Common myeloid progenitor, CD34-positive (primary cell): Measurements from ENCODE around the gene C11orf86.
A peak's percentile ranks its signal among the peaks of the same experiment; 100 is the strongest.
"Not testable (repeated sequence)": the region's sequence is repeated elsewhere in the genome, so short reads cannot be mapped to it uniquely, and the experiment has no call there.

Source experiments
- CTCF ChIA-PET: fragments of 350-600 bp; sonication (Branson Sonifier 250); formaldehyde crosslinking; loops from one replicate; lab custom pipeline; 2021; ENCODE audit warnings: antibody characterized with exemption; lab: Charles Lee
- POLR2A ChIA-PET: fragments of 350-600 bp; sonication (Branson Sonifier 250); formaldehyde crosslinking; loops from one replicate; lab custom pipeline; 2021; ENCODE audit warnings: antibody characterized with exemption; lab: Charles Lee
- DNase-seq, 3 donors: peaks; one replicate each; pipeline versions ENCODE4 v3.0.0 to v3.0.0-alpha.2; 2013
- H3K27ac ChIP-seq, 2 experiments: 1 replicate in 1 of 2; 2 replicates in 1 of 2; pipeline ENCODE4 v1.7.0; 2013; ENCODE audit warnings: inconsistent platforms in 2 of 2, low read length in 2 of 2, mild to moderate bottlenecking in 2 of 2, low read depth in 1 of 2, moderate library complexity in 1 of 2; ENCODE audit not compliant: severe bottlenecking in 2 of 2, insufficient read depth in 1 of 2, poor library complexity in 1 of 2
- H3K27me3 ChIP-seq, 5 experiments: replicated peaks in 2 of 5; 1 replicate in 3 of 5; 2 replicates in 2 of 5; pipeline versions ENCODE4 v1.6.1 to v1.7.0; 2013; ENCODE audit warnings: low read length in 4 of 5, mild to moderate bottlenecking in 2 of 5, moderate library complexity in 2 of 5, inconsistent platforms in 1 of 5; ENCODE audit not compliant: insufficient read depth in 5 of 5, control insufficient read depth in 4 of 5
- H3K36me3 ChIP-seq, 4 experiments: 1 replicate in 2 of 4; 2 replicates in 2 of 4; pipeline versions ENCODE4 v1.6.1 to v1.7.0; 2013; ENCODE audit warnings: low read length in 3 of 4, control low read depth in 1 of 4, mild to moderate bottlenecking in 1 of 4; ENCODE audit not compliant: control insufficient read depth in 4 of 4, insufficient read depth in 4 of 4
- H3K4me1 ChIP-seq, 4 experiments: 1 replicate in 3 of 4; 2 replicates in 1 of 4; pipeline versions ENCODE4 v1.6.1 to v1.7.1; 2013; ENCODE audit warnings: low read length in 3 of 4, mild to moderate bottlenecking in 3 of 4, control low read depth in 1 of 4, inconsistent platforms in 1 of 4, moderate library complexity in 1 of 4; ENCODE audit not compliant: control insufficient read depth in 4 of 4, insufficient read depth in 4 of 4; ENCODE audit errors: control extremely low read depth in 1 of 4
- H3K4me3 ChIP-seq, 7 experiments: 1 replicate in 4 of 7; 2 replicates in 3 of 7; pipeline versions ENCODE4 v1.5.1 to v1.7.0; 2013; ENCODE audit warnings: mild to moderate bottlenecking in 7 of 7, low read length in 6 of 7, moderate library complexity in 6 of 7, inconsistent platforms in 2 of 7, low read depth in 2 of 7, control low read depth in 1 of 7; ENCODE audit not compliant: insufficient read depth in 4 of 7, control insufficient read depth in 1 of 7; ENCODE audit errors: extremely low read depth in 1 of 7
- H3K9me3 ChIP-seq, 5 experiments: 1 replicate in 4 of 5; 2 replicates in 1 of 5; pipeline versions ENCODE4 v1.6.1 to v1.7.1; 2013; ENCODE audit warnings: low read length in 4 of 5, mild to moderate bottlenecking in 2 of 5, inconsistent platforms in 1 of 5, low read depth in 1 of 5, moderate library complexity in 1 of 5; ENCODE audit not compliant: control insufficient read depth in 4 of 5, insufficient read depth in 2 of 5; ENCODE audit errors: control extremely low read depth in 1 of 5
- WGBS: methylation state at CpG from one replicate; pipeline ENCODE4 v1.1.5; 2013; ENCODE audit not compliant: insufficient coverage; 5-methylcytosine and 5-hydroxymethylcytosine counted together

The C11orf86 gene

DNA sequence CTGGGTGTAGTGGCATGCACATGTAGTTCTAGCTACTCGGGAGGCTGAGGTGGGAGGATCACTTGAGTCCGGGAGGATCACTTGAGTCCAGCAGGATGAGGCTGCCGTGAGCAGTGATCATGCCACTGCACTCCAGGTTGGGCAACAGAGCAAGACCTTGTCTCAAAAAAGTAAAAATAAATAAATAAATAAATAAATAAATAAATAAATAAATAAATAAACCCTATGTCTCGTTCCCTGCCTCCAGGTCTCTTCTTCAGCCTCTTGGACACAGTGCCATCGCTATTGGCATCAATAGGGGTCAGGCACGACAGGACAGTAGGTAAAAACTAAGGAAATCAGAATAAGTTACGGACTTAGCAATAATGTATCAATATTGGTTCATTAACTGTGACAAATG lies 24.5 kb downstream of the C11orf86 start:
- H3K9me3 ChIP-seq: no peaks in the 10 kb centered on the region
- no peaks in the 10 kb centered on the region for H3K36me3 ChIP-seq
- CTCF ChIA-PET: interaction anchor here (2.1 kb wide), 1 partner anchor 22 kb away, joined by 5 read pairs; no protein-coding TSS in a partner anchor
- no peak overlapping the region for H3K27ac ChIP-seq
- 80% methylated on average over 2 of the region's 7 CpGs for WGBS
- POLR2A ChIA-PET: no interaction called here
- no peak for DNase-seq
- H3K4me3 ChIP-seq: no peak overlapping the region
- peaks cover 2 to 22% (median 4%) of the 10 kb centered on the region in 5 experiments for H3K27me3 ChIP-seq
- no peaks in the 10 kb centered on the region for H3K4me1 ChIP-seq

GRCh38 chr11:67001332-67001731 lies 26.2 kb downstream of the C11orf86 start:
- POLR2A ChIA-PET: no interaction called here
- Histone ChIP-seq H3K27ac (no peak overlapping the region), H3K9me3 (no peaks in the 10 kb centered on the region), H3K27me3 (peaks cover 2 to 18% (median 4%) of the 10 kb centered on the region in 5 experiments), H3K36me3 (no peaks in the 10 kb centered on the region), H3K4me1 (no peaks in the 10 kb centered on the region), H3K4me3 (no peak overlapping the region)
- CTCF ChIA-PET: no interaction called here
- no peak for DNase-seq
- WGBS: 86% methylated on average over 5 of the region's 5 CpGs

- no peak for DNase-seq
- H3K27ac ChIP-seq: no peak overlapping the region
- peaks cover 0 to 13% (median 4%) of the 10 kb centered on the region in 5 experiments for H3K27me3 ChIP-seq
- no peaks in the 10 kb centered on the region for H3K36me3 ChIP-seq
- ChIA-PET POLR2A (no interaction called here), CTCF (no interaction called here)
- H3K4me1 ChIP-seq: no peaks in the 10 kb centered on the region
- no peak overlapping the region for H3K4me3 ChIP-seq
- H3K9me3 ChIP-seq: no peaks in the 10 kb centered on the region
- 85% methylated on average over 7 of the region's 8 CpGs for WGBS
Measured at GRCh38 chr11:67002297-67002913, 27.3 kb downstream of the C11orf86 start.

DNA sequence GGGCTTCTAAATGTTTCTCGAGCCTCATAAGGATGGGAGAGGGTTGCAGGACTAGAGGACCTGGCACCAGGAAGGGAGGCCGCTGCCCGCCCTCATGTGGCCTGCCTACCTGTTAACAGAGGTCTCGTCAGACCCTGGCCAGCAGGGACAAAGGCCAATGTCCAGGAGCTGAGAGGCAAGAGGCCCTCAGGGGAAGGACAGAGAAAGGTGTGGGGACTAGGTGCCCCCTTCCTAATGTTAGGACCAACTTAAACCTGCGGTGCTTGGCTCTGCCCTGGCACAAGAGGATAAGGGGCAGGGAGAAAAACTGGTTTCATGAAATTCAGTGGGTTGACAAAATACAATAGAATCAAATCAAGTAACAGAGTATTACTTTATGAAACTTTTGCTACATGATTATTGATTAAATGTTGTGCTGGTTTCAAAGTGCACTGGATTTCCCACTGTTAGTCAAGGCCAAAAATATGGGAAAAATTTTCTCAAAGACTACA lies 27.9 kb downstream of the C11orf86 start:
- no peak for DNase-seq
- ChIA-PET POLR2A (no interaction called here), CTCF (no interaction called here)
- Histone ChIP-seq H3K27me3 (peaks cover 0 to 13% (median 4%) of the 10 kb centered on the region in 5 experiments), H3K9me3 (no peaks in the 10 kb centered on the region), H3K4me3 (no peak overlapping the region), H3K36me3 (no peaks in the 10 kb centered on the region), H3K4me1 (no peaks in the 10 kb centered on the region), H3K27ac (no peak overlapping the region)
- 96% methylated on average over 4 of the region's 5 CpGs for WGBS

DNA sequence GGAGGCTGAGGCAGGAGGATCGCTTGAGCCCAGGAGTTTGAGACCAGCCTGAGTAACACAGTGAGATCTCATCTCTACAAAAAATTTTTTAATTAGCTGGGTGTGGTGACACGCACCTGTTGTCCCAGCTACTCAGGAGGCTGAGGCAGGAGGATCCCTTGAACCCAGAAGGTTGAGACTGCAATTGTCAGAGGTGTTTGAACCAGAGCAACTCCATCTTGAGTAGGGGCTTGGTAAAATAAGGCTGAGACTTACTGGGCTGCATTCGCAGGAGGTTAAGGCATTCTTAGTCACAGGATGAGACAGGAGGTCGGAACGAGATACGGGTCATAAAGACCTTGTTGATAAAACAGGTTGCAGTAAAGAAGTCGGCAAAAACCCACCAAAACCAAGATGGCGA lies 30.1 kb downstream of the C11orf86 start:
- POLR2A ChIA-PET, H3K36me3 ChIP-seq, H3K4me3 ChIP-seq, H3K9me3 ChIP-seq, DNase-seq, H3K27ac ChIP-seq, H3K4me1 ChIP-seq, CTCF ChIA-PET: not testable (repeated sequence)
- H3K27me3 ChIP-seq: peaks cover 0 to 29% (median 9%) of the 10 kb centered on the region in 5 experiments
- WGBS: 92% methylated on average over 7 of the region's 8 CpGs

GRCh38 chr11:67006029-67006884 lies 31.2 kb downstream of the C11orf86 start:
- WGBS: 93% methylated on average over 8 of the region's 14 CpGs
- Histone ChIP-seq H3K27me3 (peaks cover 2 to 27% (median 10%) of the 10 kb centered on the region in 5 experiments), H3K36me3 (no peaks in the 10 kb centered on the region), H3K4me1 (no peaks in the 10 kb centered on the region), H3K9me3 (no peaks in the 10 kb centered on the region), H3K4me3 (no peak overlapping the region), H3K27ac (no peak overlapping the region)
- peak; percentile 34 to 58 (median 50) for DNase-seq
- ChIA-PET POLR2A (no interaction called here), CTCF (interaction anchor here (1.6 kb wide), 1 partner anchor 30 kb away, joined by 3 read pairs; no protein-coding TSS in a partner anchor)

DNA sequence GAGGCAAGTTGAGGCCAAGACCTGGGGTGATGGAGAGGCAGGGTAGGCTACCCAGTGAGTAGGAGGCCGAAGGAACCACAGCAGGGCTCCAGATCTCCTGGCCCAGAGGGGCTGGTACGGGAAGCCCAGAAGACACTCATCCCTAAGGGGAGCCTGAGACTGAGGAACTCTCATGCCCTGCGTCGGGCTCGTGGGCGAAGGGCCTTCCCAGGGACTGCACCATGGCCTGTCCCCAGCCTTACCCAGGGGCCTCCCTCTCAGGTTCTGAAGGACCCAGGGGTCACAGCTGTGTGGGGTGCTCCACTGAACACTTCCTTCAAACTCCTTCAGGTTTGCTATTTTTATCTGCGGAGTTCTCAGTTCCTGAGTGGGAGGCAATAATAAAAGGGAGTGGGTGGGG lies 32.0 kb downstream of the C11orf86 start:
- Histone ChIP-seq H3K27me3 (peaks cover 2 to 26% (median 12%) of the 10 kb centered on the region in 5 experiments), H3K4me3 (no peak overlapping the region), H3K36me3 (no peaks in the 10 kb centered on the region), H3K4me1 (no peaks in the 10 kb centered on the region), H3K9me3 (no peaks in the 10 kb centered on the region), H3K27ac (no peak overlapping the region)
- WGBS: 100% methylated on average over 5 of the region's 7 CpGs
- CTCF ChIA-PET: interaction anchor here (1.6 kb wide), 1 partner anchor 31 kb away, joined by 3 read pairs; no protein-coding TSS in a partner anchor
- DNase-seq: no peak
- POLR2A ChIA-PET: no interaction called here
